Gastroesophageal sphincter (tissue), 4 donors: Measurements from ENCODE around the gene ADH6. TPM values are rescaled to one million over a fixed set of nuclear protein-coding genes. Genes with fewer than 3 reads are reported as not detected.

Source experiments
- ATAC-seq: fragments of 150-250 bp; one replicate; pipeline ENCODE4 v1.9.1; 2016; ENCODE audit warnings: mild to moderate bottlenecking, moderate library complexity
- H3K27ac ChIP-seq, 4 donors: fragments of 200-600 bp; sonication (generic) in 3 of 4; 1 replicate in 3 of 4; 2 replicates in 1 of 4; pipeline ENCODE4 v1.5.1; 2016 to 2019
- H3K27me3 ChIP-seq: fragments of 200-600 bp; sonication (generic); one replicate; pipeline ENCODE4 v1.5.1; 2019
- H3K36me3 ChIP-seq, 2 donors: fragments of 200-600 bp; sonication (generic); one replicate each; pipeline ENCODE4 v1.5.1; 2019; ENCODE audit warnings: control low read depth in 1 of 2
- H3K4me1 ChIP-seq, 3 donors: fragments of 200-600 bp; sonication (generic); 1 replicate in 2 of 3; 2 replicates in 1 of 3; pipeline ENCODE4 v1.5.1; 2016 to 2019; ENCODE audit warnings: control low read depth in 2 of 3
- H3K4me3 ChIP-seq, 2 donors: fragments of 200-600 bp; sonication (generic); one replicate each; pipeline ENCODE4 v1.5.1; 2019; ENCODE audit warnings: mild to moderate bottlenecking in 1 of 2, moderate library complexity in 1 of 2
- H3K9me3 ChIP-seq, 3 donors: fragments of 200-600 bp; sonication (generic); one replicate each; pipeline ENCODE4 v1.5.1; 2017 to 2019; ENCODE audit warnings: control low read depth in 2 of 3
- EP300 ChIP-seq: sonication (generic); formaldehyde crosslinking; IDR thresholded peaks from one replicate; pipeline ENCODE4 v1.6.1; 2017; ENCODE audit warnings: antibody characterized with exemption, mild to moderate bottlenecking
- POLR2A ChIP-seq, 2 donors: fragments of 450-650 bp; IDR thresholded peaks; one replicate each; pipeline ENCODE4 v1.6.1; 2017; ENCODE audit warnings: antibody characterized with exemption in 2 of 2, mild to moderate bottlenecking in 2 of 2, moderate library complexity in 1 of 2
- POLR2AphosphoS5 ChIP-seq: sonication (generic); formaldehyde crosslinking; IDR thresholded peaks from one replicate; pipeline ENCODE4 v1.6.1; 2017; ENCODE audit warnings: antibody characterized with exemption
- WGBS, 2 donors: methylation state at CpG; one replicate each; pipeline ENCODE4 v1.1.5; 2018; ENCODE audit warnings: low coverage in 1 of 2; 5-methylcytosine and 5-hydroxymethylcytosine counted together
- total RNA-seq, 4 donors: library from RNA; depleted of rRNA; stranded (reverse); fragments of >200 nt; gene quantifications; one replicate each; pipeline ENCODE4 v1.1.0, GENCODE V29; 2016
- TF ChIP-seq, protein P1 (sequence below), 4 experiments: fragments of 200-600 bp in 2 of 4; fragments of 450-650 bp in 2 of 4; sonication (generic) in 1 of 4; IDR thresholded peaks; one replicate each; pipeline ENCODE4 v1.5.1; 2017 to 2019; ENCODE audit warnings: antibody characterized with exemption in 4 of 4, mild to moderate bottlenecking in 2 of 4, moderate library complexity in 2 of 4

The ADH6 gene
- total RNA-seq, 4 donors from 2014 or later = 0.19 TPM; not detected in 3

DNA sequence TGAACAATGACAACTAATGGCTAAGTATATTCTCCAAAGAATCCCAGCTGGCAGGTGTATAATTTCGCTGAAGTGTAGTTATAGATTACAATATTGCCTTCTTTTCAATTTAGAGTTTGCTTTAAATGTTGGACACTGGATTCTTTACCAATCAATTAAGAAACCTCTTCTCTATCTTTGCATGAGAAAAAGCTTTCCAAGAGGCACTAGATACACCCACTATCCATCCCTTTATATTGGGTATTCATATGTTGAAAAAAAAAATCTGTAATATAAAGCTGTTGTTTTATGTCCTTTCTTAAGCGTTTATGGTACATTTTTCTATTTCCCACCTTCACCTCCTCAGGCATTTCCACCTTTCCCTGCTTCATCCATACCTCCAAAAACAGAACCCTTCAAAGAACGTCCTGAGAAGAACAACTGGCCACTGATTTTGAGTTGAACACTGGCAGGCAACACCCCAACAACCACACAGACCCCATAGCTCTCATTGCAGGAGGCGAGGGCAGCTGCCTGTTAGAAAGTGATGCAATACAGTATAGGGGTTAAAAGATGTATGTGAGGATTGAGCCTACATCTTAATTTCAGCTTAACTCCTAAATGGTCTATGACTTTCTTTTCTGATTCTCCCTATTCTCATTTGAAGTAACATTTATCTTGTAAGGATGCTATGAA, 11.8 kb downstream of the ADH6 start:
- Histone ChIP-seq H3K36me3 (no peaks in the 10 kb centered on the region), H3K4me1 (peaks cover 5 to 18% (median 6%) of the 10 kb centered on the region in 3 donors), H3K9me3 (no peaks in the 10 kb centered on the region), H3K4me3 (no peak overlapping the region), H3K27ac (no peak overlapping the region), H3K27me3 (no peaks in the 10 kb centered on the region)
- ATAC-seq = no peak
- no peak for TF ChIP-seq POLR2AphosphoS5
- TF ChIP-seq, protein P1, sequence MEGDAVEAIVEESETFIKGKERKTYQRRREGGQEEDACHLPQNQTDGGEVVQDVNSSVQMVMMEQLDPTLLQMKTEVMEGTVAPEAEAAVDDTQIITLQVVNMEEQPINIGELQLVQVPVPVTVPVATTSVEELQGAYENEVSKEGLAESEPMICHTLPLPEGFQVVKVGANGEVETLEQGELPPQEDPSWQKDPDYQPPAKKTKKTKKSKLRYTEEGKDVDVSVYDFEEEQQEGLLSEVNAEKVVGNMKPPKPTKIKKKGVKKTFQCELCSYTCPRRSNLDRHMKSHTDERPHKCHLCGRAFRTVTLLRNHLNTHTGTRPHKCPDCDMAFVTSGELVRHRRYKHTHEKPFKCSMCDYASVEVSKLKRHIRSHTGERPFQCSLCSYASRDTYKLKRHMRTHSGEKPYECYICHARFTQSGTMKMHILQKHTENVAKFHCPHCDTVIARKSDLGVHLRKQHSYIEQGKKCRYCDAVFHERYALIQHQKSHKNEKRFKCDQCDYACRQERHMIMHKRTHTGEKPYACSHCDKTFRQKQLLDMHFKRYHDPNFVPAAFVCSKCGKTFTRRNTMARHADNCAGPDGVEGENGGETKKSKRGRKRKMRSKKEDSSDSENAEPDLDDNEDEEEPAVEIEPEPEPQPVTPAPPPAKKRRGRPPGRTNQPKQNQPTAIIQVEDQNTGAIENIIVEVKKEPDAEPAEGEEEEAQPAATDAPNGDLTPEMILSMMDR (IDR thresholded peaks at IDR 0.05) = no peak
- TF ChIP-seq EP300 = no peak
- no peak for TF ChIP-seq POLR2A (IDR thresholded peaks at IDR 0.05)
- WGBS, 2 donors = 66 to 75% methylated on average over 4 of the region's 4 CpGs

DNA sequence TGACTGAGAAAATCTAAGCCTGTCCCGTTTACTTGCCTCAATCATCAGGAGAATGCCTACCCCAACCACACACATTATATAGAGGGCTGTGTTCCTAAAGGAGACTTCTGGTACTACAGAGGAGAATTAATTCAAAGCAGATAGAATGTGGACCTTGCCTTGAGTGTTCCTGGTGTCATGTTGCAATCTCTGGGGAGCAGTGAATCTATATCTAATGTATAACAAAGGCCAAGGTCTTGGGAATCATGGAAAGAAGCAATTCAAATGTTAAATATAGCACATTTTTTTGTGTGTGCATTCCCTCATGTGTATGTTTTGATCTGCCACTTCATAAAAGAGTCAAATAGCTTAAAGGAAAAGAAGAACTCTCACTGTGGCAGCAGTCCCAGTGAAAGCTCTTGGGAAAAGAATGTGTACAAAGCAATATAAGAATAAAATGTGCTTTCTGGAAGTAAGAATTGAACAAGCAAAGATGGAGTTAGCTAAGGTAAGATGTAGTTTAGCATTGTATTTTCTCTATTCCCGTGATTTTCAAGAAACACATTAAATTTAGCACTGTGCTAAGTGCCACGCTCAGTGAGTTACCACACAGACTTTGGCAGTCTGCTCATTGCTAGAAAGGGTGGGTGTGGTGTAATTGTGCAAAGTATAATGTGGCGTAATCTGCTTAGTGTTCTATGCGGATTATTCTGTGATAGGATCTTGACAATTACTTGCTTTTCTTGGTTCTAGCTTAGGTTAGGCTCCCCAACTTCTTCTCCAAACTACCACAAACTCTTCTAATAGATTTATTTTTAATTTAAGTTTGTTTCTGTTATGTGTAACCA, 13.7 kb downstream of the ADH6 start:
- peak; percentile 65 for ATAC-seq
- Histone ChIP-seq H3K27me3 (no peaks in the 10 kb centered on the region), H3K4me3 (no peak overlapping the region), H3K4me1 (peaks cover 6 to 28% (median 9%) of the 10 kb centered on the region in 3 donors), H3K9me3 (no peaks in the 10 kb centered on the region), H3K36me3 (no peaks in the 10 kb centered on the region), H3K27ac (peak overlapping the region in 1 of 4 donors; percentile 8)
- WGBS, 2 donors = 84 to 89% methylated on average over 4 of the region's 5 CpGs
- TF ChIP-seq POLR2AphosphoS5 (peak; percentile 45), POLR2A (IDR thresholded peaks at IDR 0.05) (no peak), EP300 (no peak)
- TF ChIP-seq, protein P1 (IDR thresholded peaks at IDR 0.05) = no peak

DNA sequence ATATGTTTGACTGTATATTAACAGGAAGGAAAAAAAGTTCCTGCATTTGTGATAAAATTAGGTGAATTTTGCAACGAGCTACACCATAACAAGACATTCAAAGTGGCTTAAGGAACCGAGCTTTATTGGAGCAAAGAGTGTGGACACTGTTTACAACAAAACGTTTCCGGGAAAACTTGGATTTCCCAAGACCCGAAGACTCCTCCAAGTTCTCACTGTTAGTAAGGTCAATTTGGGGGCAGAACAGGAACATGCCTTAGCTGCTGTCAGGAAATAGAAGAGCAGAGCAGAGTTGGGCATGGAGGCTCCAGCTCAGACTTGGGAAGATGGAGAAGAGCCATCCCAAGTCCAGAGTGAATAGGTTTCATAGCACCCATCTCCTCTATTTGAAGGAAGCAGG, 16.5 kb downstream of the ADH6 start:
- no peaks in the 10 kb centered on the region for H3K36me3 ChIP-seq
- H3K9me3 ChIP-seq = no peaks in the 10 kb centered on the region
- no peak overlapping the region for H3K4me3 ChIP-seq
- peak overlapping the region; percentile 53 to 65 (median 60) for H3K27ac ChIP-seq
- TF ChIP-seq POLR2AphosphoS5 (peak; percentile 77), POLR2A (IDR thresholded peaks at IDR 0.05) (no peak)
- H3K4me1 ChIP-seq = peaks cover 6 to 23% (median 9%) of the 10 kb centered on the region in 3 donors
- no peaks in the 10 kb centered on the region for H3K27me3 ChIP-seq
- WGBS, 2 donors = 25 to 58% methylated on average over 4 to 5 of the region's 5 CpGs
- peak; percentile 88 for ATAC-seq

DNA sequence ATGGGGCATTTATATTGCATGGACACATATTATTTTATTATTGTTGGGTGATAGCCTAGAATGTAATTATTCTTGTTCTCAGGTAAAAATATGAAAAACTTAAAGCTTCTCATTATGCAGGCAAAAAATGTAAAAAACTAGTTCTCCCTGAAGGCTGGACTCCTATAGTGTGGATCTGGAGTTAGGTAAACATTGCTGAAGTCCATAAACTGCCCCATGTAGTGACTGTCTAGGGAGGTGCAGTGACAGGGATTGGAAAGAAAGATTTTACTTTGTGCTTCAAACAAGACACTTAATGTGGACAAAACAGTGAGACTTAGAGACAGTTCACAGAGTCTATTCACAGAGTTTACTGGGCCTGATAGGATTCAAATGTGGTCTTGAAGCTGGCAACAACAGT, 17.0 kb downstream of the ADH6 start:
- Histone ChIP-seq H3K4me3 (no peak overlapping the region), H3K4me1 (peaks cover 6 to 23% (median 9%) of the 10 kb centered on the region in 3 donors), H3K9me3 (no peaks in the 10 kb centered on the region), H3K27me3 (no peaks in the 10 kb centered on the region), H3K27ac (peak overlapping the region; percentile 9 to 63 (median 54)), H3K36me3 (no peaks in the 10 kb centered on the region)
- TF ChIP-seq EP300 (no peak), POLR2A (IDR thresholded peaks at IDR 0.05) (no peak), POLR2AphosphoS5 (no peak)
- TF ChIP-seq, protein P1 (IDR thresholded peaks at IDR 0.05) = no peak
- ATAC-seq = no peak

DNA sequence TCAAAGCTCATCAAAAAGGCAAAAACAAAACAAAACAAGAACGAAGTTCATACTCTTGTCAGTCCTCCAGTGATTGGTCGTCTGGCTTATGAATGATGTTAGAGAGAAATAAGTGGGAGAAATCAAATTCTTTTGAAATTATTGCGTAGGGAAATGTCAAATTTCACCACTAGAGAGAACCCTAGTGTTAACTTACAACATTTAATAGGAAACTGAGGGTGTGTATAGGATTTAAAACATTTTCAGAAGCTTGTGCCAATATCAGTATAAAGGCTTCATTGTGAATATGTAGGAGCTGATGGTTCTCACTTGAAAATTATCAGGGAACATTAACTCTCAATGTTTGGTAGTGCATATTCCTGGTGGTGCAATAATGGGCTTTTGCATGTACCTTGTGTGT, 17.4 kb downstream of the ADH6 start:
- no peaks in the 10 kb centered on the region for H3K9me3 ChIP-seq
- H3K4me3 ChIP-seq = no peak overlapping the region
- TF ChIP-seq, protein P1 (IDR thresholded peaks at IDR 0.05) = peak in 3 of 4 experiments; percentile 34 to 45 (median 36)
- no peak for TF ChIP-seq POLR2A (IDR thresholded peaks at IDR 0.05)
- TF ChIP-seq POLR2AphosphoS5 = no peak
- peak overlapping the region in 3 of 4 donors; percentile 9 to 63 (median 56) for H3K27ac ChIP-seq
- no peaks in the 10 kb centered on the region for H3K36me3 ChIP-seq
- ATAC-seq = peak; percentile 20
- peaks cover 6 to 23% (median 9%) of the 10 kb centered on the region in 3 donors for H3K4me1 ChIP-seq
- WGBS, 2 donors = 42 to 53% methylated on average over 3 of the region's 3 CpGs
- no peaks in the 10 kb centered on the region for H3K27me3 ChIP-seq
